MM.1S (cell line): ENCODE data around the gene FANCG.

Source experiments
- EZH2 ChIP-seq: fragments of 300-600 bp; sonication (generic); optimal IDR thresholded peaks from 2 replicates; pipeline ENCODE3; 2017; ENCODE audit warnings: low read depth, mild to moderate bottlenecking, antibody characterized with exemption, low read length, mixed read lengths
- EZH2phosphoT487 ChIP-seq: fragments of 300-600 bp; sonication (generic); IDR thresholded peaks from 2 replicates; pipeline ENCODE4 v1.6.1; 2018; ENCODE audit warnings: antibody characterized with exemption, low read length
- TF ChIP-seq, protein P1 (sequence below): fragments of 300-600 bp; sonication (generic); IDR thresholded peaks from 2 replicates; pipeline ENCODE4 v1.5.1; 2016; ENCODE audit warnings: antibody characterized with exemption, low read length, mixed read lengths

DNA sequence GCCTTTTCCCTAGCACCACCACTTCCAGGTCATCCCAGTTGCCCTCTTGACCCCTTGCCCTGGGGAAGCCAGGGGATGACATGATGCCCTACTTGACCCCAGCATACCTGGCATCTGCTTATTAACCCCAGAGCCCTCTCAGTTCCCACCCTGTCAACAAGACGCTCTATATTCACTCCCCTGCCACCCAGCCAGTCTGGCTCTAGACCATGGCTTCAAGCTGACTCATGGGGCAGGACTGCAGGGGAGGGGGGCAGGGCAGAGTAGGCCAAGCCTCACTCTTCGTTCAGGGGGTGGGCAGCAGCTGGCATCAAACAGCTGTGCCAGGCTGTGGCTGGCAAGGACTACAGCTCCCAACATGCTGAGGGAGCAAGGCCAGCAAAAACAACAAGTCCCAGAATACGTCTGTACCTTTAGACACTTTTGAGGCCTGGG is 30.6 kb upstream of the FANCG start:
- TF ChIP-seq, protein P1, sequence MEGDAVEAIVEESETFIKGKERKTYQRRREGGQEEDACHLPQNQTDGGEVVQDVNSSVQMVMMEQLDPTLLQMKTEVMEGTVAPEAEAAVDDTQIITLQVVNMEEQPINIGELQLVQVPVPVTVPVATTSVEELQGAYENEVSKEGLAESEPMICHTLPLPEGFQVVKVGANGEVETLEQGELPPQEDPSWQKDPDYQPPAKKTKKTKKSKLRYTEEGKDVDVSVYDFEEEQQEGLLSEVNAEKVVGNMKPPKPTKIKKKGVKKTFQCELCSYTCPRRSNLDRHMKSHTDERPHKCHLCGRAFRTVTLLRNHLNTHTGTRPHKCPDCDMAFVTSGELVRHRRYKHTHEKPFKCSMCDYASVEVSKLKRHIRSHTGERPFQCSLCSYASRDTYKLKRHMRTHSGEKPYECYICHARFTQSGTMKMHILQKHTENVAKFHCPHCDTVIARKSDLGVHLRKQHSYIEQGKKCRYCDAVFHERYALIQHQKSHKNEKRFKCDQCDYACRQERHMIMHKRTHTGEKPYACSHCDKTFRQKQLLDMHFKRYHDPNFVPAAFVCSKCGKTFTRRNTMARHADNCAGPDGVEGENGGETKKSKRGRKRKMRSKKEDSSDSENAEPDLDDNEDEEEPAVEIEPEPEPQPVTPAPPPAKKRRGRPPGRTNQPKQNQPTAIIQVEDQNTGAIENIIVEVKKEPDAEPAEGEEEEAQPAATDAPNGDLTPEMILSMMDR: no peak
- TF ChIP-seq EZH2: no peak
- no peak for TF ChIP-seq EZH2phosphoT487
